GM18517 (cell line): ENCODE measurements around the gene CHCHD10.

Source experiments
- ATAC-seq: cut with Tn5 transposase; IDR thresholded peaks from one replicate; pipeline ENCODE4 v1.9.1; 2021; ENCODE audit warnings: mild to moderate bottlenecking, moderate library complexity; ENCODE audit not compliant: unreplicated experiment

CHCHD10 gene

DNA sequence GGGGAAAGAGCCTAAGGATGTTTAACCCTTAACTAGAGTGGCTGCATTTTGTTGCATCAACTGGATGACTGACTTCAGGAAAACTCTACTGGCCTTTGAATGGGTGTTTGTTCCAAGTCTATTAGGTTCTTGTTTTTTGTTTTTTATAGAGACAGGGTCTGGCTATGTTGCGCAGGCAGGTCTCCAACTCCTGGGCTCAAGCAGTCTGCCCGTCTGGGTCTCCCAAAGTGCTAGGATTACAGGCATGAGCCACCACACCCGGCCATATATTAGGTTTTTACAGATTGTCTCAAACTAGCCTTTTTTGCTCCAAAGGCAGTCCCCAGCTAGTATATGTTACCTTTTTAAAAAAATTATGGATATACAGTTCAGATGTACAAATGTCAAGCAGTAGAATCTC lies 20.1 kb upstream of the CHCHD10 start:
- ATAC-seq, result no peak

DNA sequence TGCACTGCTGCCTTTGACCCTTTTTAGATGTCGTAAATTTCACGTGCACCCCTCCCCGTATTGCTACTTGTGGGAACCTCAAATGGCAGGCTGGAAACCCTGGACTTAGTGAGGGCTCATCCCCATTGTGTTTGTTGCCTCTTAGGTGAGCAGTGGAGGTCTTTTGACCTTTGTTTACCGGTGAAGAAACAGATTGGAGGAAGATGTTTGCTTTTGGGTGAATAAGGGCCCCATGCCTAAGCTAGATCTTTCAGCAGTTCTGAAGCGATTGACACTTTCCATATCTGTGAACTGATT lies 19.8 kb upstream of the CHCHD10 start:
- no peak for ATAC-seq

DNA sequence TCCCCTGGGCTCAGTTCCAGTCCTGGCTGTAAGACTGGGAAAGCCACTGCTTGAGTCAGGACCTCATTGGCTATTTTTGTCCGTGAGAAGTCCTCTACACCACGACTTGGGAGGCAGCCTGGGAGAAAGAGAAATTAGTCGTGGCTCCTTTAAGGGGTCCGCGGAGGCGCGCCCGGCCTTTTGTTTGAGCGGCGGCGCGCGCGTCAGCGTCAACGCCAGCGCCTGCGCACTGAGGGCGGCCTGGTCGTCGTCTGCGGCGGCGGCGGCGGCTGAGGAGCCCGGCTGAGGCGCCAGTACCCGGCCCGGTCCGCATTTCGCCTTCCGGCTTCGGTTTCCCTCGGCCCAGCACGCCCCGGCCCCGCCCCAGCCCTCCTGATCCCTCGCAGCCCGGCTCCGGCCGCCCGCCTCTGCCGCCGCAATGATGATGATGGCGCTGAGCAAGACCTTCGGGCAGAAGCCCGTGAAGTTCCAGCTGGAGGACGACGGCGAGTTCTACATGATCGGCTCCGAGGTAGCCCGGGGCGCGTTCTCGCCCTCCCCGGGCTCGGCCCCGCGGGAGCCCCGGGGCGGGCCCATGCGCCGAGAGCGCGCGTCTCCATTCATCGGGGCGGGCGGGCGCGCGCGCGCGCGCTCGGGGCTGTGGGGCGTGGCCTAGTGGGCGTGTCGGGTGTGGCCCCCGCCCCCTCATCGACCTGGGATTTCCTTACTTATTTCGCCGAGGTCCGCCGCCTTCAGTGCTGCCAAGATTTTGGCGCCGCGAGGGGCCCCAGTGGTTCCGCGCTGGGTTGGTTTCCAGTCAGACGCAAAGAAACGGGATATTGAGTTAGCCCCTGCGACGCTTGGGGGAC lies 19.2 kb upstream of the CHCHD10 start, which contains the start of gene SMARCB1:
Gene SMARCB1, plus strand, starts transcription at position 215 of the 848 bp plus-strand sequence. Its CDS starts 204 bp downstream, at position 419.
- ATAC-seq, result peak; percentile 61

DNA sequence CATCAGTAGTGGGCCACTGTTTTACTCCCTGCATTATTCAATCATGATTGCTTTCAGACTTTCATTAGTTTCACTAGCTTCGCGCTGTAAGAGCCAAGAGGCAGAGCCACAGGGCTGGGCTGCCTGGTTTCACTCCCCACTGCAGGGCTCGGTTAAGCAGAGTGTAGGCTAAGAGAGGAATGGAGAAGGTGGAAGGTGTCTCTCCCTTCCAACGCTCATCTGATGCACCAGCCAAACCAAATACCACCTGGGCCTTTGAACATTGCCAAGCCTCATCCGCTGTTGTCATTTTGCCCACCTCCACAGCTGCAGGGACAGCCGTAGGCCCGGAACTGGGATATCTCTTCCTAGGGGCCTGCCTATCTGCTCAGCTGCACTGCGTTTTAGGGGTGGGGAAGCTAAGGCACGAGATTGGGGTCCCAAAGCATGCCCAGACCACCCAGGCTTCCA lies 18.5 kb upstream of the CHCHD10 start:
- no peak for ATAC-seq

DNA sequence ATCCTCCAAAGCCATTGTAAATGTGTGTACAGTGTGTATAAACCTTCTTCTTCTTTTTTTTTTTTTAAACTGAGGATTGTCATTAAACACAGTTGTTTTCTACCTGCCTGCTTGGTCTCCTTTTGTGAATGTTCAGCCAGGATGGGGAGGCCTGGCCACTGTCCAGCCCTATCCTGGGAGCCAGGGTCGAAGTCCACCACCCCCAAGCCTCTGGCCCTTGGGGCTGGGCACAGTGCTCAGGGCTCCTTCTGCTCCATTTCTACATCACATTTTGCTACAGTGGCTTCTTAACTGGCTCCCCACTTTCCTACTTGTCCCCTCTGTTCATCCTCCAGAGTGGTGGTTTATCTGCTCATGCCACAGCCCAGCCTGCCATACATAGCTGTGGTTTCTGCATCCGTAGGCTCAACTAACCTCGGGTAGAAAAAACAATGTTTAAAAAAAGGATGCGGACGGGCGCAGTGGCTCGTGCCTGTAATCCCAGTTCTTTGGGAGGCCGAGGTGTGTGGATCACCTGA lies 16.5 kb upstream of the CHCHD10 start:
- no peak for ATAC-seq

DNA sequence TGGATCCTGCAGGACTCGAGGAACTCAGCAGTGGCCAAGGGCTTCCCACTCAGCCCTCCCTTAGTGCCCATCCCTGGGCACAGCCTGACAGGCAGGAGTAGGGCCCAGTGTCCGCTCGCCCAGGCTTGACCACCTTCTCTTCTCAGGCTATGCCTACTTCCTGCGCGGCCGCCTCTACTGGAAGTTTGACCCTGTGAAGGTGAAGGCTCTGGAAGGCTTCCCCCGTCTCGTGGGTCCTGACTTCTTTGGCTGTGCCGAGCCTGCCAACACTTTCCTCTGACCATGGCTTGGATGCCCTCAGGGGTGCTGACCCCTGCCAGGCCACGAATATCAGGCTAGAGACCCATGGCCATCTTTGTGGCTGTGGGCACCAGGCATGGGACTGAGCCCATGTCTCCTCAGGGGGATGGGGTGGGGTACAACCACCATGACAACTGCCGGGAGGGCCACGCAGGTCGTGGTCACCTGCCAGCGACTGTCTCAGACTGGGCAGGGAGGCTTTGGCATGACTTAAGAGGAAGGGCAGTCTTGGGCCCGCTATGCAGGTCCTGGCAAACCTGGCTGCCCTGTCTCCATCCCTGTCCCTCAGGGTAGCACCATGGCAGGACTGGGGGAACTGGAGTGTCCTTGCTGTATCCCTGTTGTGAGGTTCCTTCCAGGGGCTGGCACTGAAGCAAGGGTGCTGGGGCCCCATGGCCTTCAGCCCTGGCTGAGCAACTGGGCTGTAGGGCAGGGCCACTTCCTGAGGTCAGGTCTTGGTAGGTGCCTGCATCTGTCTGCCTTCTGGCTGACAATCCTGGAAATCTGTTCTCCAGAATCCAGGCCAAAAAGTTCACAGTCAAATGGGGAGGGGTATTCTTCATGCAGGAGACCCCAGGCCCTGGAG lies 15.7 kb upstream of the CHCHD10 start:
- ATAC-seq, result no peak

DNA sequence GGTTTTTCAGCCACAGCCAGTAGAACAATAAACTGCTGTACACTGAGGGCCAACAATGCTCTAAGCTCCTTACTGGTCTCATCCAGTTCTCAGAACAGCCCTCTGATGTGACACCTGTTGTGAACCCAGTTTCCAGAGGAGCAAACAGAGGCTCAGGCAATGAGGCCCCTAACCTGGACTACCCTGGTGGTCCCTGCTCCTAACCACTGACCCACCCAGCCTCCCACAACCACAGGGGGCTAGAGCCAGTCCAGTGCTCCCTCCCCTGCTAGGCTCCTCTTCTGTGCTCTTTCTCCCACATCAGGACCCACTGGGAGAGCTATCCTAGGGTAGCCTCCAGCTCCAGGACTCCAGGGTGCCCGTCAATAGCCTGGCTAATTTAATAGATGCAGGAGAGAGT lies 14.9 kb upstream of the CHCHD10 start:
- no peak for ATAC-seq

DNA sequence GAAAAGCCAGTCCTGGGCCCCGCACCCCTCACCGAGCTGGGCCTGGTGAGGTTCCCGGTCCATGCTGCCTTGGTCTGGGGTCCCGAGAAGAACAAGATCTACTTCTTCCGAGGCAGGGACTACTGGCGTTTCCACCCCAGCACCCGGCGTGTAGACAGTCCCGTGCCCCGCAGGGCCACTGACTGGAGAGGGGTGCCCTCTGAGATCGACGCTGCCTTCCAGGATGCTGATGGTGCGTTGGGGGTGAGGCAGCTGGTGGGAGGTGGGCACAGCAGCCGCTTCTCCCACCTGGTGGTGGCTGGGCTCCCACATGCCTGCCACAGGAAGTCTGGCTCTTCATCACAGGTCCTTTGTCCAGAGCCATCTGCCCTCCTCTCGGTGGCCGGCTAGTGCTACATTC lies 14.5 kb upstream of the CHCHD10 start:
- ATAC-seq, result no peak

DNA sequence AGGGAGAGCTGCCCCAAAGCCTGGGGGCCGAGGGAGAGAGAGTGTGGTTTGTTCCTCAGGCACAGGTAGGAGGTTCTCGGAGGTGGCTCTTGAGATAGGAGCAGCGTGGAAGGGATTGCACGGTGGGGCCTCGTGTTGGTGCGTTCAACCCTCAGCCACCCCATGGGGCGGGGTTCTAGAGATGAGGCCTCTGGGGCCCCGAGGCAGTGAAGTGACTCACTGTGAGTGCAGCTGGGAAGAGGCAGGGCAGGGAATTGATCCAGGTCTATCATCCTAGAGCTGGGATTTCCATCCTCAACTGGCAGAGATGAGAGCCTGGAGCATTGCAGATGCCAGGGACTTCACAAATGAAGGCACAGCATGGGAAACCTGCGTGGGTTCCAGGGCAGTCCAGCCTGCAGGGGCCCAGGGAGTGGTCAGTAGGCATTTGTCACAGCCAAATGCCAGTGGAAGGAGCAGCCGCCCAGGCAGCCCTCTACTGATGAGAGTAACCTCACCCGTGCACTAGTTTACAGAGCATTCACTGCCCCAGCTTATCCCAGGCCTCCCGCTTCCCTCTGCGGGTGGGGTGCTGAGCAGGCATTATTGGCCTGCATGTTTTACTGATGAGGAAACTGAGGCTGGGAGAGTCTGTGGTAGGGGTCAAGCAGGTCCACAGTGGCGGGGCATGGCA lies 13.9 kb upstream of the CHCHD10 start:
- no peak for ATAC-seq

DNA sequence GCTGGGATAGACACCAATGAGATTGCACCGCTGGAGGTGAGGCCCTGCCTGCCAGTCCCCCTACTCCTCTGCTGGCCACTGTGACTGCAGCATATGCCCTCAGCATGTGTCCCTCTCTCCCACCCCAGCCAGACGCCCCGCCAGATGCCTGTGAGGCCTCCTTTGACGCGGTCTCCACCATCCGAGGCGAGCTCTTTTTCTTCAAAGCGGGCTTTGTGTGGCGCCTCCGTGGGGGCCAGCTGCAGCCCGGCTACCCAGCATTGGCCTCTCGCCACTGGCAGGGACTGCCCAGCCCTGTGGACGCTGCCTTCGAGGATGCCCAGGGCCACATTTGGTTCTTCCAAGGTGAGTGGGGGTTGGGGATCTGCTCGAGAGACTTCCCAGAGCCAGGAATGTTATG lies 13.3 kb upstream of the CHCHD10 start:
- no peak for ATAC-seq

DNA sequence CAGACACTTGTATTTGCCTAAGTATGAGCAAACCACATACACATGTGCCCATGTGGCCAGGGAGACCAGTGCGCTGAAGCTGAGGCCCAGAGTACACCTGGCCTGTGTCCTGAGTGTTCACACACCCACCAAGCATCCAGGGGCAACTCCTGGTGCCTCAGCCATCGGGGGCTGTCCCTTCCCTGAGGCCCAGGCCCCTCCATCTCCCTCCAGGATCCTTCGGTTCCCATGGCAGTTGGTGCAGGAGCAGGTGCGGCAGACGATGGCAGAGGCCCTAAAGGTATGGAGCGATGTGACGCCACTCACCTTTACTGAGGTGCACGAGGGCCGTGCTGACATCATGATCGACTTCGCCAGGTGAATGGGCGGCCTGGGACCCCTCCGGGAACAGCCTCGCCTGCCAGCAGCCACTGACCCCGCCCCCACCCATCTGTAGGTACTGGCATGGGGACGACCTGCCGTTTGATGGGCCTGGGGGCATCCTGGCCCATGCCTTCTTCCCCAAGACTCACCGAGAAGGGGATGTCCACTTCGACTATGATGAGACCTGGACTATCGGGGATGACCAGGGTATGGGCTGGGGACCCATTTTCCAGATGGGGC lies 12.5 kb upstream of the CHCHD10 start:
- ATAC-seq, result no peak

DNA sequence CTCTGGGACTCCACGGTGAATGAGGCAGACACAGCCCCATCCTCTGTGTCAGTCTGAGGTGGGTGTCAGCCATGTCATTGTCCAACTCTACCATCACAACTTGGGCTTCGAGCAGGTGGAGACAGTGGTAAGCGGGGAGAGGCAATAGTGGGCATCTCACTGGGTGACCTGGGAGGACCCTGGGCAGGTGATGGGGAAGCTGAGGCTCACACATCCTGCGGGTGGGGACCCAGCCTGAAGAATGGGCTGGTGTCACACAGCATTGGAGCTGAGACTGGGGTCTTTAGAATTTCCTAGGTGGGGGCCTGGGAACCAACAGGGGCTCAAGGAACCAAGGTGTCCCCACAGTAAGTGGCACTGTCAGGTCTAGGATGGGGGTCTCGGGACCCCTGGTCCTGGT lies 12.0 kb upstream of the CHCHD10 start:
- ATAC-seq, result no peak

DNA sequence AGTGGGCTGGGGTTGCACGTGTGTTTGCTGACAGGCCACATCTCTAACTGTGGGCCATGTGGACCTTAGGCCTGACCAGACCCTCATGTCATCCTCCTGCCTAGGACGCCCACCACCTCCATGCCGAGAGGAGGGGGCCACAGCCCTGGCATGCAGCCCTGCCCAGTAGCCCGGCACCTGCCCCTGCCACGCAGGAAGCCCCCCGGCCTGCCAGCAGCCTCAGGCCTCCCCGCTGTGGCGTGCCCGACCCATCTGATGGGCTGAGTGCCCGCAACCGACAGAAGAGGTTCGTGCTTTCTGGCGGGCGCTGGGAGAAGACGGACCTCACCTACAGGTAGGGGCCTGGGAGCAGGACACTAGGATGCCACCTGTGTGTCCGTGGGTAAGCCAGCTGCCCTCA lies 11.3 kb upstream of the CHCHD10 start:
- no peak for ATAC-seq

DNA sequence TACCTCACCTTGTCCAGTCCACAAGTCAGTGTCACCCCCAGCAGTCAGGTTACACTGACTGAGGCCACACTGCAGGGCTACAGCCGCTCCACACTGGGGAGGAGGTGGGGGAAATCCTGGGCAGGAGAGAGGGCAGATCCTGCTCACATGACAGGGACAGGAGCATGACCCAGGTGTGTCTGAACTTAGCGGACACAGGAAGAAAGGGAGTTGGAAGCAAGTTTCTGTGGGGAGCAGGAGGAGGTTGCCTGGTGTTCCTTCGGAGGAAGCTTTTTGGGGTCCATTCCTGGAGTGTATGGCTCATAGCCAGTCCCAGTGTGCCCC lies 10.8 kb upstream of the CHCHD10 start:
- ATAC-seq, result no peak

DNA sequence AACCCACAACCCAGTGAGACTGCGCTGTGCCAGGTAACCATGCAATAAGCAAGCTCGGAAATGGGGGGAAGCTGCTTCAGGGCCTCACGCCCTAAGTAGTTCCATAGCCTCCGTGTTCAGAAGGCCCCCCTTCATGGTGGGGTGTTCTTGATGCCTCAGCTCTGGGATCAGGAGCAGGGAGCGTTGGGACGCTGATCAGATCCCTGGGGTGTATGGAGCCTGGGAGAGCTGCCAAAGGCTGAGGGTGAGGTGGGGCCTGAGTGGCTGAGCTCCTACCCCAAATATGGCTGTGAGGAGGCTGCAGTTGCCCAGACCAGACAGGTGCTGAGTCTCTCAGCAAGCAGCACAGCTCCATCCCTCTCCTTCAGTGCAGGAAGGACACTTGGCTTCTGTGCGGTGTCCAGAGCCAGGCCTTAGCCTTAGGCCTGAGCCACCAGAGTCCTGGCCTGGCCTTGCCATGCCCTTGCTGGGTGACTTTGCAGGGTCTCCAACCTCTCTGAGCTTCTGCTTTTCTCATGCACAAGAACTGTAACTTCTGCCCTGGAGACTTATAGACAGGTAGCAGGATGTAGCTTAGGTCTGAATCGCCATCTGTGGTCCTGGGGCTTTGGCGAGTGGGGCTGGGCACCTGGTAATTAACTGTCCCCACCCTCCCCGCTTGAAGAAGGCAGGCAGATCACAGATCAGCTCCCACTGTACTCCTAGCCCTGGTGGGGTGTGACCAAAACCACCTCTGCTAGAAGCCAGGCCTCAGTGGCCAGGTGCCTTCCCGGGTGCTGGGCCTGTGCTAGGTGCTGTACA lies 10.2 kb upstream of the CHCHD10 start:
- ATAC-seq, result no peak

DNA sequence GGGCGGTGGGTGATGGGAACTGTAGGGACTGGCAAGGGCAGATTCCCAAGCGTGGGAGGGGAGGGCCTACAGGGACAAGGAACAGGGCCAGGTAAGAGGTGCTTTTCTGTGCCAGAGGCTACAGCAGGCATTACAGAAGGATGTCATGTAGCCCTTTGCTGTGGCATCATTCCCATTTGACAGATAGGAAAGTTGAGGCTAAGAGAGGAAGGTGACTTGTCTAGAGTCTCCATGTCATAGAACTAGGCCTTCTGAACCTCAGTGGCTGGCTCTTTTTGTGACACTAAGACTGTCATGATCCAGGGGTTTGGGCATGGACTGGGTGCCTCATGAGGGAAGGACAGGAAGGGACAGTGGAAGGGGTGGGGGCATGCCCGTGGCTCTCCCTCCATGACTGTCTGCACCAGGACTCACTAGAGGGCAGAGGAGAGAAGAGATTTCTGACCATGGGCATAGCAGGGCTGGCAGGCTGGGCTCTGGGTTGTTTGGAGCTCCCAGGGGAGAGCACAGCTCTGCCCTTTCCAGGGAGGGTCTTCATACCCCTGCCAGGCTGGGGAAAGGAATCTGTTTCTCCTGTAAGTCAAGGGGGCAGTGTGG lies 8.1 kb upstream of the CHCHD10 start:
- no peak for ATAC-seq

DNA sequence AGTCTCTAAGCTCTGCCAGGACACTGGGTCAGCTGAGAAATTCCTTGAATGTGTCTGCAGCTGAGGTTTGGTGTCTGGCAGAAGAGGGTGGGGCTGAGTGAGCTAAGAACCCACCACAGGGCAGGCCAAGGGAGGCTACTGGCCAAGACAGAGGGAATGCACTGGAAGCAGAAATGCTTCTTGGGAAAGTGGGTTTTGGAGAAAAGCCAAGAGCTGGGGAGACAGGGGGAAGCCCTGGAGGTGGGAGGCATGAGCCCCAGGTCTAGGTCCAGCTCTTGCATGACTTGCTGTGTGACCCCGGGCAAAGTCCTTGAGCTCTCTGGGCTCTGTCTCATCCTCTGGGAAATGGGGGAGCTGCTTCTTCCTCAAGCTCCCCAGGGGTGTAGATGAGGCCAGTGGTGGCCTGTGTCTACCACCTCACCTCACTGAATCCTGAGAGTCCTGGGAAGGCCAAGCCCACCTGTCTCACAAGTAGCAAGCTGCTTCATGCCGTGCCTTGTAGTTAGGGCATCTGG lies 7.2 kb upstream of the CHCHD10 start:
- ATAC-seq, result no peak

DNA sequence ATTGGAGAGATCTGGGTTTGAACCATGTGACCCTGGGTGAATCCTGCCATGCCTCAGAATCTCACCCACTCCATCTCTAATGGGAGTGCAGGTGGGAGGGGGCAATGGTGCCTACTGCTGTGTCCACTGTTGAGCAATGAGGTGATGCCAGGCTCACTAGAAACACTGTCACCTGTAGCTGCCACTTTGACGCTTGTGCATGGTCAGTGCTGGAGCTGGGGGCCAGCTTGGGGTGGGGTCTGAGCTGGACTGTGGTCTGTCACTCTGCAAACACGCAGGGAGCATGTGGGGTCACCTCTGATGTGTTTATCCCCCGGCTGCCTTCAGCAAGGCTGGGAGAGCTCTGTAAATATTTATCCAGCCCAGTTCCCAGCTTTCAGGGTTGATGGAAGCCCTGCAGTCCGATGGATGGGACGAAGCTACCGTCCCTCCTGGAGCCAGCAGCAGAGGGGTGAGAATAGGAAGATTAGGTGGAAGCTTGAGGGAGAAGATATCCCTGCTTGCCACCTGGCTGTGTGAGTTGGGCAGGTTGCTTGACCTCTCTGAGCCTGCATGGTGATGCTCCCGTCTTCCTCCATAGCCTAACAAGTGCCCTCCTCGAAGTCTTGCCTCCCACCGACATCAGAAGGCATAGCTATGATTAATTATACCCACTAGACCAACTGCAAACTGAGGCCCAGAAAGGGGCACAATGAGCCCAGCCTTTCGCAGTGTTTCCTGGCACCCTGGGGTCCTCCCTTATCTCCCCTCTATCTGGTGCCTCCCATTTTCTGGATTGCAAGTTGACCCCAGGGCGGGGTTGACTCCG lies 6.5 kb upstream of the CHCHD10 start:
- no peak for ATAC-seq
